HEK293 (cell line): ENCODE results near the gene XIAP.

Experiments used
- EGR2 ChIP-seq: fragments of 450-650 bp; formaldehyde crosslinking; IDR thresholded peaks from 2 replicates; pipeline ENCODE4 v1.5.1; 2016; ENCODE audit warnings: low read depth, missing biosample characterization, missing genetic modification characterization
- GLIS2 ChIP-seq: fragments of 450-650 bp; formaldehyde crosslinking; IDR thresholded peaks from 2 replicates; pipeline ENCODE4 v1.5.1; 2016; ENCODE audit warnings: missing biosample characterization, missing genetic modification characterization
- HOXC10 ChIP-seq: sonication (generic); formaldehyde crosslinking; IDR thresholded peaks from 2 replicates; pipeline ENCODE4 v1.8.1; 2023; ENCODE audit warnings: mild to moderate bottlenecking, missing genetic modification reagents
- IKZF3 ChIP-seq: fragments of 450-650 bp; IDR thresholded peaks from 2 replicates; pipeline ENCODE4 v1.5.0; 2018; ENCODE audit warnings: missing biosample characterization, mild to moderate bottlenecking, missing genetic modification characterization, moderate library complexity
- KLF10 ChIP-seq: fragments of 450-650 bp; IDR thresholded peaks from 2 replicates; pipeline ENCODE4 v1.5.1; 2018; ENCODE audit warnings: missing biosample characterization, mild to moderate bottlenecking, missing genetic modification characterization
- KLF7 ChIP-seq: fragments of 450-650 bp; formaldehyde crosslinking; IDR thresholded peaks from 2 replicates; pipeline ENCODE4 v1.5.1; 2016; ENCODE audit warnings: missing biosample characterization, missing genetic modification characterization, borderline replicate concordance
- MZF1 ChIP-seq: fragments of 450-650 bp; formaldehyde crosslinking; IDR thresholded peaks from 2 replicates; pipeline ENCODE4 v1.5.1; 2017; ENCODE audit warnings: missing biosample characterization, missing genetic modification characterization, borderline replicate concordance
- OVOL3 ChIP-seq: fragments of 450-650 bp; formaldehyde crosslinking; IDR thresholded peaks from 2 replicates; pipeline ENCODE4 v1.5.1; 2016; ENCODE audit warnings: missing biosample characterization, missing genetic modification characterization
- RBAK ChIP-seq: fragments of 450-650 bp; formaldehyde crosslinking; IDR thresholded peaks from 2 replicates; pipeline ENCODE4 v1.5.1; 2016; ENCODE audit warnings: missing biosample characterization, missing genetic modification characterization
- SP3 ChIP-seq: fragments of 450-650 bp; formaldehyde crosslinking; IDR thresholded peaks from 2 replicates; pipeline ENCODE4 v1.5.1; 2016; ENCODE audit warnings: missing biosample characterization, missing genetic modification characterization
- SP7 ChIP-seq: fragments of 450-650 bp; formaldehyde crosslinking; IDR thresholded peaks from 2 replicates; pipeline ENCODE4 v1.5.1; 2016; ENCODE audit warnings: missing biosample characterization, missing genetic modification characterization
- WT1 ChIP-seq: fragments of 450-650 bp; formaldehyde crosslinking; IDR thresholded peaks from 2 replicates; pipeline ENCODE4 v1.5.1; 2016; ENCODE audit warnings: missing biosample characterization, missing genetic modification characterization
- YY1 ChIP-seq: fragments of 450-650 bp; formaldehyde crosslinking; IDR thresholded peaks from 2 replicates; pipeline ENCODE4 v1.5.1; 2018; ENCODE audit warnings: missing biosample characterization, missing genetic modification characterization
- ZBTB20 ChIP-seq: fragments of 450-650 bp; formaldehyde crosslinking; IDR thresholded peaks from 2 replicates; pipeline ENCODE4 v1.5.1; 2016; ENCODE audit warnings: missing biosample characterization, missing genetic modification characterization
- ZBTB48 ChIP-seq: fragments of 450-650 bp; formaldehyde crosslinking; IDR thresholded peaks from 2 replicates; pipeline ENCODE4 v1.5.1; 2016; ENCODE audit warnings: missing biosample characterization, missing genetic modification characterization
- ZFP69B ChIP-seq: fragments of 450-650 bp; formaldehyde crosslinking; IDR thresholded peaks from 2 replicates; pipeline ENCODE4 v1.5.1; 2016; ENCODE audit warnings: missing biosample characterization, missing genetic modification characterization
- ZNF121 ChIP-seq: fragments of 450-650 bp; formaldehyde crosslinking; IDR thresholded peaks from 2 replicates; pipeline ENCODE4 v1.5.1; 2016; ENCODE audit warnings: missing biosample characterization, missing genetic modification characterization
- ZNF19 ChIP-seq: fragments of 450-650 bp; formaldehyde crosslinking; IDR thresholded peaks from 2 replicates; pipeline ENCODE4; 2016; ENCODE audit warnings: missing biosample characterization, missing genetic modification characterization, low read depth
- ZNF324 ChIP-seq: fragments of 450-650 bp; formaldehyde crosslinking; IDR thresholded peaks from 2 replicates; pipeline ENCODE4 v1.5.1; 2016; ENCODE audit warnings: missing biosample characterization, missing genetic modification characterization
- ZNF335 ChIP-seq: fragments of 450-650 bp; formaldehyde crosslinking; conservative IDR thresholded peaks from 2 replicates; pipeline ENCODE4 v1.5.1; 2016; ENCODE audit warnings: missing biosample characterization, missing genetic modification characterization
- ZNF366 ChIP-seq: fragments of 450-650 bp; formaldehyde crosslinking; conservative IDR thresholded peaks from 2 replicates; pipeline ENCODE4 v1.5.1; 2016; ENCODE audit warnings: missing biosample characterization, missing genetic modification characterization
- ZNF423 ChIP-seq: fragments of 450-650 bp; formaldehyde crosslinking; IDR thresholded peaks from 2 replicates; pipeline ENCODE4 v1.5.1; 2016; ENCODE audit warnings: missing biosample characterization, missing genetic modification characterization
- ZNF521 ChIP-seq: fragments of 450-650 bp; formaldehyde crosslinking; IDR thresholded peaks from 2 replicates; pipeline ENCODE4 v1.5.1; 2017; ENCODE audit warnings: missing biosample characterization, mild to moderate bottlenecking, missing genetic modification characterization
- ZNF629 ChIP-seq: fragments of 450-650 bp; formaldehyde crosslinking; IDR thresholded peaks from 2 replicates; pipeline ENCODE4 v1.5.1; 2017; ENCODE audit warnings: missing biosample characterization, missing genetic modification characterization
- ZNF658 ChIP-seq: fragments of 450-650 bp; formaldehyde crosslinking; IDR thresholded peaks from 2 replicates; pipeline ENCODE4; 2016; ENCODE audit warnings: missing biosample characterization, missing genetic modification characterization
- ZNF76 ChIP-seq: fragments of 450-650 bp; formaldehyde crosslinking; IDR thresholded peaks from 2 replicates; pipeline ENCODE4; 2016; ENCODE audit warnings: low read depth, missing biosample characterization, missing genetic modification characterization, borderline replicate concordance
- ZNF768 ChIP-seq: fragments of 450-650 bp; formaldehyde crosslinking; IDR thresholded peaks from 2 replicates; pipeline ENCODE4 v1.5.1; 2018; ENCODE audit warnings: missing biosample characterization, mild to moderate bottlenecking, missing genetic modification characterization
- ZSCAN30 ChIP-seq: fragments of 450-650 bp; IDR thresholded peaks from 2 replicates; pipeline ENCODE4 v1.5.1; 2018; ENCODE audit warnings: missing biosample characterization, mild to moderate bottlenecking, missing genetic modification characterization, moderate library complexity
- ZXDB ChIP-seq: fragments of 450-650 bp; formaldehyde crosslinking; IDR thresholded peaks from 2 replicates; pipeline ENCODE4 v1.5.1; 2016; ENCODE audit warnings: missing biosample characterization, missing genetic modification characterization
- TF ChIP-seq, protein P1 (sequence below): fragments of 450-650 bp; formaldehyde crosslinking; IDR thresholded peaks from 2 replicates; pipeline ENCODE4 v1.5.1; 2016; ENCODE audit warnings: missing biosample characterization, missing genetic modification characterization
- TF ChIP-seq, protein P2 (sequence below): fragments of 450-650 bp; IDR thresholded peaks from 2 replicates; pipeline ENCODE4 v1.5.1; 2018; ENCODE audit warnings: missing biosample characterization, mild to moderate bottlenecking, missing genetic modification characterization
- TF ChIP-seq, protein P3 (sequence below): fragments of 450-650 bp; formaldehyde crosslinking; IDR thresholded peaks from 2 replicates; pipeline ENCODE4 v1.5.1; 2016; ENCODE audit warnings: missing biosample characterization, missing genetic modification characterization
- TF ChIP-seq, protein P4 (sequence below): fragments of 450-650 bp; formaldehyde crosslinking; optimal IDR thresholded peaks from 2 replicates; pipeline ENCODE3; 2016; ENCODE audit warnings: missing biosample characterization, mild to moderate bottlenecking, missing genetic modification characterization
- TF ChIP-seq, protein P5 (sequence below): fragments of 450-650 bp; formaldehyde crosslinking; IDR thresholded peaks from 2 replicates; pipeline ENCODE4 v1.5.1; 2016; ENCODE audit warnings: missing biosample characterization, missing genetic modification characterization

The XIAP gene

DNA sequence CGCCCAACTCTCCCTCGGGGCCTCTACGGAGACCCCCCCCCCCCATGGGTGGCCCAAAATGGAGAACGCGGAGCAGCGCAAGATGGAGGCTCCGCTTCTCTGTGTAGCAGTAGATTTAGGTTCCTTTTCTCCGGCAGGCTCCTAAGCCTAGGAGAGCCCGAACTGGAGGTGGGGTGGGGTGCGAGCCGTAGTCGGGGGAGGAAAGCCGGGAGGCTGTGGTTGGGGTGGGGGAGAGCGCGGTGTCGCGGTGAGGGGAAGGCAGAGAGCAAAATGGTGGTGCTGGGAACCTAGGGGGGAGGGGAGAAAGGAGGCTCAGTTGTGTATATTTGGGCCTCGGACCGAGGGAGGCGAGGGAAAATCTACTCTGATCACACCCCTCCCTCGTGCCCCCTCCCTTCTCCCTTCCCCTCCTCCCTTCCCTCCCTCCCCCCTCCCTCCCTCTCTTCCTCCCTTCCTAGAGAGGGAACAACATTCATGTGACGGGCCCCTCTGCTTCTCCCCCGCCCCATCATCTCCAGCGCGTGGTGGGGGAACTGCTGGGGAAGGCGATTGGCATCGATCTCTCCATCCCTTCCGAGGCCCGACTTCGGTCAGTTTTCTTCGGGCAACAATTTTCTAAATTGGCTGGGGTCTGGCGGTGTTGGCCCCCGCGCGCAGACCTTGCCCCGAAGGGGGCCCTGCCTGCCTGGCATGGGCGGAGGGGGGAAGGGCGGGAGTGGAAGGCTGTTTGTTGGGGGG lies 101.6 kb downstream of the XIAP start, which contains the start of gene STAG2 (continued):
- TF ChIP-seq ZNF19 (no peak), ZNF658 (tag by site-specific recombination) (no peak), ZSCAN30 (peak; percentile 72), IKZF3 (tag by site-specific recombination) (peak; percentile 74), ZNF366 (tag by site-specific recombination) (peak; percentile 89), ZXDB (peak; percentile 69), ZBTB20 (tag by site-specific recombination) (peak; percentile 94), KLF7 (0 out of 2 replicates have a peak, but pooled peaks have one; percentile 56), ZNF768 (tag by site-specific recombination) (no peak), EGR2 (tag by site-specific recombination) (0 out of 2 replicates have a peak, but pooled peaks have one; percentile 42), ZNF121 (tag by site-specific recombination) (peak; percentile 87), HOXC10 (CRISPR knock-in tag) (no peak), OVOL3 (tag by site-specific recombination) (0 out of 2 replicates have a peak, but pooled peaks have one; percentile 38), WT1 (tag by site-specific recombination) (peak; percentile 52; the same call in 1 of the 2 replicates), SP7 (tag by site-specific recombination) (peak; percentile 46; the same call in 1 of the 2 replicates), YY1 (tag by site-specific recombination) (peak; percentile 89), SP3 (tag by site-specific recombination) (peak; percentile 53), ZNF76 (tag by site-specific recombination) (peak; percentile 55; the same call in 1 of the 2 replicates), RBAK (tag by site-specific recombination) (no peak), KLF10 (tag by site-specific recombination) (peak; percentile 54), ZNF521 (tag by site-specific recombination) (no peak), ZBTB48 (peak; percentile 39; the same call in 1 of the 2 replicates), ZNF335 (peak; percentile 49; the same call in 1 of the 2 replicates), ZFP69B (tag by site-specific recombination) (0 out of 2 replicates have a peak, but pooled peaks have one; percentile 35), GLIS2 (peak; percentile 97), ZNF423 (tag by site-specific recombination) (peak; percentile 68), ZNF324 (tag by site-specific recombination) (no peak), ZNF629 (tag by site-specific recombination) (peak; percentile 49), MZF1 (tag by site-specific recombination) (peak; percentile 60; the same call in 1 of the 2 replicates)
- TF ChIP-seq, protein P1, sequence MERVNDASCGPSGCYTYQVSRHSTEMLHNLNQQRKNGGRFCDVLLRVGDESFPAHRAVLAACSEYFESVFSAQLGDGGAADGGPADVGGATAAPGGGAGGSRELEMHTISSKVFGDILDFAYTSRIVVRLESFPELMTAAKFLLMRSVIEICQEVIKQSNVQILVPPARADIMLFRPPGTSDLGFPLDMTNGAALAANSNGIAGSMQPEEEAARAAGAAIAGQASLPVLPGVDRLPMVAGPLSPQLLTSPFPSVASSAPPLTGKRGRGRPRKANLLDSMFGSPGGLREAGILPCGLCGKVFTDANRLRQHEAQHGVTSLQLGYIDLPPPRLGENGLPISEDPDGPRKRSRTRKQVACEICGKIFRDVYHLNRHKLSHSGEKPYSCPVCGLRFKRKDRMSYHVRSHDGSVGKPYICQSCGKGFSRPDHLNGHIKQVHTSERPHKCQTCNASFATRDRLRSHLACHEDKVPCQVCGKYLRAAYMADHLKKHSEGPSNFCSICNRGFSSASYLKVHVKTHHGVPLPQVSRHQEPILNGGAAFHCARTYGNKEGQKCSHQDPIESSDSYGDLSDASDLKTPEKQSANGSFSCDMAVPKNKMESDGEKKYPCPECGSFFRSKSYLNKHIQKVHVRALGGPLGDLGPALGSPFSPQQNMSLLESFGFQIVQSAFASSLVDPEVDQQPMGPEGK: peak; percentile 97
- TF ChIP-seq, protein P2, sequence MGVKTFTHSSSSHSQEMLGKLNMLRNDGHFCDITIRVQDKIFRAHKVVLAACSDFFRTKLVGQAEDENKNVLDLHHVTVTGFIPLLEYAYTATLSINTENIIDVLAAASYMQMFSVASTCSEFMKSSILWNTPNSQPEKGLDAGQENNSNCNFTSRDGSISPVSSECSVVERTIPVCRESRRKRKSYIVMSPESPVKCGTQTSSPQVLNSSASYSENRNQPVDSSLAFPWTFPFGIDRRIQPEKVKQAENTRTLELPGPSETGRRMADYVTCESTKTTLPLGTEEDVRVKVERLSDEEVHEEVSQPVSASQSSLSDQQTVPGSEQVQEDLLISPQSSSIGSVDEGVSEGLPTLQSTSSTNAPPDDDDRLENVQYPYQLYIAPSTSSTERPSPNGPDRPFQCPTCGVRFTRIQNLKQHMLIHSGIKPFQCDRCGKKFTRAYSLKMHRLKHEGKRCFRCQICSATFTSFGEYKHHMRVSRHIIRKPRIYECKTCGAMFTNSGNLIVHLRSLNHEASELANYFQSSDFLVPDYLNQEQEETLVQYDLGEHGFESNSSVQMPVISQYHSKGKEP (tag by site-specific recombination): no peak
- TF ChIP-seq, protein P3, sequence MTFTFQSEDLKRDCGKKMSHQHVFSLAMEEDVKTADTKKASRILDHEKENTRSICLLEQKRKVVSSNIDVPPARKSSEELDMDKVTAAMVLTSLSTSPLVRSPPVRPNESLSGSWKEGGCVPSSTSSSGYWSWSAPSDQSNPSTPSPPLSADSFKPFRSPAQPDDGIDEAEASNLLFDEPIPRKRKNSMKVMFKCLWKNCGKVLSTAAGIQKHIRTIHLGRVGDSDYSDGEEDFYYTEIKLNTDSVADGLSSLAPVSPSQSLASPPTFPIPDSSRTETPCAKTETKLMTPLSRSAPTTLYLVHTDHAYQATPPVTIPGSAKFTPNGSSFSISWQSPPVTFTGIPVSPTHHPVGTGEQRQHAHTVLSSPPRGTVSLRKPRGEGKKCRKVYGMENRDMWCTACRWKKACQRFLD: no peak
- TF ChIP-seq, protein P4, sequence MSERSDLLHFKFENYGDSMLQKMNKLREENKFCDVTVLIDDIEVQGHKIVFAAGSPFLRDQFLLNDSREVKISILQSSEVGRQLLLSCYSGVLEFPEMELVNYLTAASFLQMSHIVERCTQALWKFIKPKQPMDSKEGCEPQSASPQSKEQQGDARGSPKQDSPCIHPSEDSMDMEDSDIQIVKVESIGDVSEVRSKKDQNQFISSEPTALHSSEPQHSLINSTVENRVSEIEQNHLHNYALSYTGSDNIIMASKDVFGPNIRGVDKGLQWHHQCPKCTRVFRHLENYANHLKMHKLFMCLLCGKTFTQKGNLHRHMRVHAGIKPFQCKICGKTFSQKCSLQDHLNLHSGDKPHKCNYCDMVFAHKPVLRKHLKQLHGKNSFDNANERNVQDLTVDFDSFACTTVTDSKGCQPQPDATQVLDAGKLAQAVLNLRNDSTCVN: peak; percentile 28
- TF ChIP-seq, protein P5, sequence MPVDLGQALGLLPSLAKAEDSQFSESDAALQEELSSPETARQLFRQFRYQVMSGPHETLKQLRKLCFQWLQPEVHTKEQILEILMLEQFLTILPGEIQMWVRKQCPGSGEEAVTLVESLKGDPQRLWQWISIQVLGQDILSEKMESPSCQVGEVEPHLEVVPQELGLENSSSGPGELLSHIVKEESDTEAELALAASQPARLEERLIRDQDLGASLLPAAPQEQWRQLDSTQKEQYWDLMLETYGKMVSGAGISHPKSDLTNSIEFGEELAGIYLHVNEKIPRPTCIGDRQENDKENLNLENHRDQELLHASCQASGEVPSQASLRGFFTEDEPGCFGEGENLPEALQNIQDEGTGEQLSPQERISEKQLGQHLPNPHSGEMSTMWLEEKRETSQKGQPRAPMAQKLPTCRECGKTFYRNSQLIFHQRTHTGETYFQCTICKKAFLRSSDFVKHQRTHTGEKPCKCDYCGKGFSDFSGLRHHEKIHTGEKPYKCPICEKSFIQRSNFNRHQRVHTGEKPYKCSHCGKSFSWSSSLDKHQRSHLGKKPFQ: 0 out of 2 replicates have a peak, but pooled peaks have one; percentile 10
